T-helper 9 cell (primary cell): Measurements from ENCODE around the gene UNK.

Experiments
- DNase-seq: peaks from one replicate; pipeline ENCODE4 v3.0.0-alpha.2; 2020
- total RNA-seq, 2 donors: gene quantifications; one replicate each; lab custom pipeline; 2026; lab: John Stamatoyannopoulos, UW

Gene UNK, protein sequence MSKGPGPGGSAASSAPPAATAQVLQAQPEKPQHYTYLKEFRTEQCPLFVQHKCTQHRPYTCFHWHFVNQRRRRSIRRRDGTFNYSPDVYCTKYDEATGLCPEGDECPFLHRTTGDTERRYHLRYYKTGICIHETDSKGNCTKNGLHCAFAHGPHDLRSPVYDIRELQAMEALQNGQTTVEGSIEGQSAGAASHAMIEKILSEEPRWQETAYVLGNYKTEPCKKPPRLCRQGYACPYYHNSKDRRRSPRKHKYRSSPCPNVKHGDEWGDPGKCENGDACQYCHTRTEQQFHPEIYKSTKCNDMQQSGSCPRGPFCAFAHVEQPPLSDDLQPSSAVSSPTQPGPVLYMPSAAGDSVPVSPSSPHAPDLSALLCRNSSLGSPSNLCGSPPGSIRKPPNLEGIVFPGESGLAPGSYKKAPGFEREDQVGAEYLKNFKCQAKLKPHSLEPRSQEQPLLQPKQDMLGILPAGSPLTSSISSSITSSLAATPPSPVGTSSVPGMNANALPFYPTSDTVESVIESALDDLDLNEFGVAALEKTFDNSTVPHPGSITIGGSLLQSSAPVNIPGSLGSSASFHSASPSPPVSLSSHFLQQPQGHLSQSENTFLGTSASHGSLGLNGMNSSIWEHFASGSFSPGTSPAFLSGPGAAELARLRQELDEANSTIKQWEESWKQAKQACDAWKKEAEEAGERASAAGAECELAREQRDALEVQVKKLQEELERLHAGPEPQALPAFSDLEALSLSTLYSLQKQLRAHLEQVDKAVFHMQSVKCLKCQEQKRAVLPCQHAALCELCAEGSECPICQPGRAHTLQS
- 33.4 to 41.0 reads per million in 2 donors for total RNA-seq

DNA sequence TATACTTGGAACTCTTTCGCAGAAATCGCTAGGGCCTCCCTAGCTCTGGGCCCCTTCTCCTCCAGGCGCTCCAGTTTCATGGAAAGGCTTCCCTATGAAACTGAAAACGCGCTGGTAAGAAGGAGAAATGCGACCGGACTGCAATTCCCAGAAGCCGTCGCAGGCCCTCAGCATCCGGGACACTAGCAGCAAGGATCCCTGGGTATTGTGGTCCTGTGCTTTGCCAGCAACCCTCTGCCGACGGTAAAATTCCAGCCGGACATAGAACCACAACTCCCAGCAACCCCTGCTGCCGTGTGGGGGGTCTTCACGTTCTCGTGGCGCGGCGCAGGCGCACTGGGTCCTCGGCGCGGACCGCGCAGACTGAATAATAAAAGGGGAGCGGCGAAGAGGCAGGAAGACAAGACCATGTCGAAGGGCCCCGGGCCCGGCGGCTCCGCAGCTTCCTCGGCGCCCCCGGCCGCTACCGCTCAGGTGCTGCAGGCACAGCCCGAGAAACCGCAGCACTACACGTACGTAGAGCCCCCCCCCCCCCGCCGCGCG, at the start of gene UNK:
Gene UNK, plus strand, starts transcription at position 334 of the 543 bp plus-strand sequence. Its CDS starts 75 bp downstream, at position 409.
- DNase-seq: peak; percentile 87

DNA sequence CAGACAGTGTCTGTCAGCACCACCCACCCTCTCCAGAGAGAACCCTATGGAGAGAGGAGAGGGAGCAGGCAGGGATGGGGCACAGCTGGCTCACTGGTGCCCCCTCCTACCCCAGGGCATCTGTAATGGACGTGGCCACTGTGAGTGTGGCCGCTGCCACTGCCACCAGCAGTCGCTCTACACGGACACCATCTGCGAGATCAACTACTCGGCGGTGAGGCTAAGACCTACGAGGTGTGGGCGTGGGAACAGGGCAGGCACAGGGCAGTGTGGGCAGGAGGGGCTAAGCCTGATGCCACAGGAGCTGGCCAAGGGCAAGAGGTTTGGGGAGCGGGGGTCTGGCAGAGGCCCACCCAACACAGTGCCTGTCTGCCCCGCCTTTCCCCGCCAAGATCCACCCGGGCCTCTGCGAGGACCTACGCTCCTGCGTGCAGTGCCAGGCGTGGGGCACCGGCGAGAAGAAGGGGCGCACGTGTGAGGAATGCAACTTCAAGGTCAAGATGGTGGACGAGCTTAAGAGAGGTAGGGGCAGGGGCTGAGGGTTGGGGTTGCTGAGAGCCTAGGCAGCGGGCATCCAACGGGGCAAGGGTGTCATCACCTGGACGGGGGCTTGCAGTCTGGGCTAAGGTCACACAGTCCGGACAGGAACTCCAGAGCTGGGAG, 48.3 kb upstream of the UNK start:
- DNase-seq: no peak

DNA sequence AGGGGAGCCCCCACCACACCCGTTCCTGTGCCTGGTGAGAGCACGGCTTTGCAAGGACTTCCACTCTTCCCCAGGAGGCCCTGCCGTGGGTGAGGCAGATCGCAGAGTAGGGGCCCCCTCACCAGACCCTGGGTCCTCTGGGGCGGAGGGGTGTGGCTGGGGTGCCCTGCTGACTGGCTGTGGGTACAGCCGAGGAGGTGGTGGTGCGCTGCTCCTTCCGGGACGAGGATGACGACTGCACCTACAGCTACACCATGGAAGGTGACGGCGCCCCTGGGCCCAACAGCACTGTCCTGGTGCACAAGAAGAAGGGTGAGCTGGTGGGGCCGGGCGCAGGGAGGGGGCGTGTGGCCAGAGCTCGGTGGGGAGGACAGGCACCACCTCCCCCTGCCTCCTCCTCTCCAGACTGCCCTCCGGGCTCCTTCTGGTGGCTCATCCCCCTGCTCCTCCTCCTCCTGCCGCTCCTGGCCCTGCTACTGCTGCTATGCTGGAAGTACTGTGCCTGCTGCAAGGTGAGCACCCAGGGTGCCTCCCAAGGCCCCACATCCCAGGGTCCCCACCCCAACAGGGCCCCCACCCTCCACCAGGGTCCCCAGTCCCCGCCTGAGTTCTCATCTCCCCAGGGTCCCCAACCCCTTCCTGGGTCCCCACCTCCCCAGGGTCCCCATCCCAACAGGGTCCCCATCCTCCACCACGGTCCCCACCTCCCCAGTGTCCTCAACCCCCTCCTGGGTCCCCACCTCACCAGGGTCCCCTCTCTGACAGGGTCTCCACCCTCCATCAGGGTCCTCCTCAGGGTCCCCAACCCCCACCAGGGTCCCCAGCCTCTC, 47.3 kb upstream of the UNK start:
- no peak for DNase-seq

DNA sequence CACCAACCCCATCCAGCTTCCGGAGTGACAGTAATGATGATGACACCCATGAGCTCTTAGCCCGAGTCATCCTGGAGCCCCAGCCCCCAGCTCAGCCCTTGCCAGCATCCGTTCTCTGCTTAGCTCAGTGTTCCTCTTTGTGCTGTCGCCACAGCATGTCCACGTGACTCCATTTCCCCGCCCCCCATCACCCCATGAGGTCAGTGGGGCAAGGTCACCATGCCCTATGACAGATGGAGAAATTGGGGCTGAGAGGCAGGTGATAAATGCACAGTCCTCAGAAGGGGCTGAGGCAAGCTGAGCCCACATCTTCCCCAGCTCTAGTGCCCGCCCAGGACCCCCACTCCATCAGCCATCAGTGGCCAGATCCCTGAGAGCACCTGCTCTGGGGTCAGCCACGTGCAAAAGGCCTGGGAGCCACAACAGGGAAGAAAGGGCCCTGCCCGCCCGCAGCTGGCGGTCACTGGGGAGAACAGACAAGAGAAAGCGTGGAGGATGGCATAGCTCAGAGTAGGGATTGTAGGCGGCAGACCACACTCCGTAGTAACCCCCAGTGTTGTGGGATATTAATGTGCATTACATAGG, 46.3 kb upstream of the UNK start:
- DNase-seq: no peak

DNA sequence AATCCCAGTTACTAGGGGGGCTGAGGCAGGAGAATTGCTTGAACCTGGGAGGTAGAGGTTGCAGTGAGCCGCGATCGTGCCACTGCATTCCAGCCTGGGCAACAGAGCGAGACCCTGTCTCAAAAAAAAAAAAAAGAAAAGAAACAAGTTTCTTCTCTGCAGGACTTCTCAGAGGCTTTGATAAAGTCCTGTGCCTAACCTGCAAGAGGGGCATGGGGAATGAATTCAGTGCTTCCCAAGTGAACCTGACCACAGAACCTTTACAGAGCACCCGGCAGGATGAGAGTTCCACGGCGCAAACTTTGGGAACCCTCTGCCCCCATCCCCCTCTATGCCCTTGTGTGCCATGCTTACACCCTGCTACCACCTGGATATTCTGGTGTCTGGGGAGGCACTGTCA, 45.4 kb upstream of the UNK start:
- DNase-seq: no peak

GRCh38 chr17:75739801-75740200, 44.8 kb upstream of the UNK start:
- DNase-seq: no peak

- no peak for DNase-seq
These were observed 44.4 kb upstream of the UNK start for GRCh38 chr17:75740215-75740614.

- DNase-seq: no peak
These were observed 44.0 kb upstream of the UNK start for GRCh38 chr17:75740631-75741077.

GRCh38 chr17:75742337-75742736, 42.3 kb upstream of the UNK start:
- DNase-seq: no peak

- DNase-seq: no peak
These were observed 40.9 kb upstream of the UNK start for GRCh38 chr17:75743625-75744206.

DNA sequence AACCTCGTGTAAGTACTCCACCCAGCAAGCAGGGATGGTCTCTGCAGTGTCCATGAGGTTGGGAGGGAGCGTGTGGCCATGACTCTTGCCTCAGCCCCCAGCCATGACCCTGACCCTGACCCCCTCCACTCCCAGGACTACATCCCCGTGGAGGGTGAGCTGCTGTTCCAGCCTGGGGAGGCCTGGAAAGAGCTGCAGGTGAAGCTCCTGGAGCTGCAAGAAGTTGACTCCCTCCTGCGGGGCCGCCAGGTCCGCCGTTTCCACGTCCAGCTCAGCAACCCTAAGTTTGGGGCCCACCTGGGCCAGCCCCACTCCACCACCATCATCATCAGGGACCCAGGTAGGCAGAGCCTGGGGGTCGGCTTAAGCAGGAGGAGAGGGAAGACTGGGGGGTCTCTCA, 35.9 kb upstream of the UNK start:
- no peak for DNase-seq

DNA sequence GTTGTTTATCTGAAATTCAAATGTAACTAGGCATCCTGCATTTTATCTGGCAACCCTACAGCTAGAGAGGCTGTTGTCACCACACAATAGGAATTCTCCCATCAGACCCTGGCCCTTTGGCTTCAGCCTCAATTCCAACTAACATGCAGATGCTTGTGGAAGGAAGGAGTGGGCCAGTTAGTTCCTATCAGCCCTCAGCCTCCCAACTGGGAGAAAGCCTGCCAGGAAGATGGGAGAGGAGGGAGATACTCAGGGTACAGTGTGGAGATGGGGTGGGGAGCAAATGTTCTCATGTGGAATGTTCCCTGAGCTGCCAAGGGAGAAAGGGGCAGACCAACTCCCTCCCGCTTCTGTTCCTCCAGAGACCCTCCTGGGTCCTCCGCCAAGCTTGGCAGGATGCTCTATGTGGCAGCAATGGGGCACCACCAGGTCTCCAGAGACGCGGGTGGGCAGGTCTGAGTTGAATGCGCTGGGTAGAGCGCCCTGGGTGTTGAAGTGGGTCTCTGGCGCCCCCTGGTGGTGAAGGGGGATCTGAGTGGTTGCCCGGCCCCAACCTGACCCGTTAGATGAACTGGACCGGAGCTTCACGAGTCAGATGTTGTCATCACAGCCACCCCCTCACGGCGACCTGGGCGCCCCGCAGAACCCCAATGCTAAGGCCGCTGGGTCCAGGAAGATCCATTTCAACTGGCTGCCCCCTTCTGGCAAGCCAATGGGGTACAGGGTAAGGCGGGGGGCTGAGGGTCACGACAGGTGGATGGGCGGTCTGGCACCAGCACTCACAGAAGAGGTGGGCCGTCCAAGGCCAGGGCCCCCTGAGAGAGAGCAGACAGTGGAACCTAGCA, 34.8 kb upstream of the UNK start:
- DNase-seq: peak; percentile 94

DNA sequence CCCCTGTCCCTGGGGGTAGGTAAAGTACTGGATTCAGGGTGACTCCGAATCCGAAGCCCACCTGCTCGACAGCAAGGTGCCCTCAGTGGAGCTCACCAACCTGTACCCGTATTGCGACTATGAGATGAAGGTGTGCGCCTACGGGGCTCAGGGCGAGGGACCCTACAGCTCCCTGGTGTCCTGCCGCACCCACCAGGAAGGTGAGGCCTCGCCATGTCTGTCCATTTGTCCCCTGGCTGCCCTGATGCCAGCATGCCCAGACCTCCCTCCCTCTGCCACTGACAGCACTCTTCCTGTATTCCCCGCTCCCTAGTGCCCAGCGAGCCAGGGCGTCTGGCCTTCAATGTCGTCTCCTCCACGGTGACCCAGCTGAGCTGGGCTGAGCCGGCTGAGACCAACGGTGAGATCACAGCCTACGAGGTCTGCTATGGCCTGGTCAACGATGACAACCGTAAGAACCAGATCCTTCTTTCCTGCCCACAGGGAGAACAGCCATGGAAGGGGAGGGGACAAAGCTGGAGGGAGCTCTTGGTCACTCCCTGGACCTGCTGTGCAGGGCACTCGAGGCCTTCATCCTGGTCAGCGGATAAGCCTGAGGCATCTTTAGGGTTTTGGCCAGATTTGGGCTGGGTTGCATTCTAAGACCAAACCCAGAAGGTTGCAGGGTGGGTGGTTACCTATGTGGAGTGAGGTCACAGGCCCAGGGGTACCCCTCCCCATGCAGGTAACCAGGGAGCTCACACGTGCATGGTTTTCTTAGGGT, 33.8 kb upstream of the UNK start:
- DNase-seq: no peak

- DNase-seq: no peak
These were observed 32.8 kb upstream of the UNK start for GRCh38 chr17:75751676-75752404.

- DNase-seq: no peak
These were observed 32.2 kb upstream of the UNK start for GRCh38 chr17:75752405-75752709.

DNA sequence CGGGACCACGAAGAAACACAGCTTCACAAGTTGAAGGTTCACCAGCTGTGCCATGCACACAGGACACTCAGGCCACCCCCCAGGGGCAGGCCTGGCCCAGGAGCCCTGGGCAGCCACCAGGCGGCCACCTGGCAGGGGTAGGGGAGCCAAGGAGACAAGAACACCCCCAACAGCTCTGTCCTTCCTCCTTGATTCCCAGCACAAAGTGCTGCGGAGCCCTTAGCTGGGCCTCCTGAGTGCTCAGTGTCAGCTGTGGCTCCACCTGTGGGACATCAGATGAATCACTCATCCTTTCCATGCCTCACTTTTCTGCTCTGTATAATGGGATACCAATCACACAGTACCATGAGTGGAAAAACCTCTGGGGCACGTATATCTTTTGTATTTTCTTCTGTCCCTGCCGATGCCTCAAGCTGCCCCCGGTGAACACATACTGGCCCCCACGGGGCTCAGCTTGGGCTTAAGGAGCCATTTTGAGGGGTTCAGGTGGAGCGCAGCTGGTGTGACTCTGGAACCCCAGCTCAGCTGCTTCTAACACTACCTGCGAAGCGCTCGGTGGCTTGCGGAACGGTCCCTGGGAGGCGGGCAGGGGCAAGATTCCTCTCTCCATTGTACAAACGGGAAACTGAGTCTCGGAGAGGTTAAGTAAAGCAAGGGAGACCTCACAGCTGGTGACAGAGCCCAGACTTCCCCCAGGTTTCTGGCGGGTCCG, 31.6 kb upstream of the UNK start:
- no peak for DNase-seq

GRCh38 chr17:75753514-75754377, 30.9 kb upstream of the UNK start:
- peak; percentile 61 for DNase-seq
